GM12878 (cell line): ENCODE measurements around the gene C16orf92. TPM values are rescaled to one million over a fixed set of nuclear protein-coding genes. Genes with fewer than 3 reads are reported as not detected.

Experiments
- CREM ChIP-seq: IDR thresholded peaks from 2 replicates; pipeline ENCODE4 v1.6.1; 2014; ENCODE audit warnings: antibody characterized with exemption, low read depth
- EED ChIP-seq: sonication (generic); IDR thresholded peaks from 2 replicates; pipeline ENCODE4 v1.6.1; 2016; ENCODE audit warnings: antibody characterized with exemption, low read depth
- HDGF ChIP-seq: fragments of 450-650 bp; IDR thresholded peaks from 2 replicates; pipeline ENCODE4 v1.6.1; 2016; ENCODE audit warnings: antibody characterized with exemption
- JUNB ChIP-seq: IDR thresholded peaks from 2 replicates; pipeline ENCODE4 v1.6.1; 2016; ENCODE audit warnings: antibody characterized with exemption, mild to moderate bottlenecking
- KDM1A ChIP-seq: fragments of 200-600 bp; sonication (generic); IDR thresholded peaks from 2 replicates; pipeline ENCODE4 v1.6.1; 2016; ENCODE audit warnings: borderline replicate concordance
- LARP7 ChIP-seq: fragments of 450-650 bp; IDR thresholded peaks from 2 replicates; pipeline ENCODE4 v1.6.1; 2017; ENCODE audit warnings: mild to moderate bottlenecking
- MEF2B ChIP-seq: fragments of 450-650 bp; IDR thresholded peaks from 2 replicates; pipeline ENCODE4 v1.6.1; 2018; ENCODE audit warnings: mild to moderate bottlenecking, moderate library complexity; ENCODE audit not compliant: partially characterized antibody, poor library complexity, severe bottlenecking
- RBBP5 ChIP-seq: fragments of 200-600 bp; sonication (generic); conservative IDR thresholded peaks from 2 replicates; pipeline ENCODE4 v1.6.1; 2016
- RUNX3 ChIP-seq: IDR thresholded peaks from 2 replicates; pipeline ENCODE4 v1.6.1; 2012; ENCODE audit warnings: low read length, inconsistent platforms
- TCF3 ChIP-seq: IDR thresholded peaks from 2 replicates; pipeline ENCODE4 v1.6.1; 2012; ENCODE audit warnings: low read depth, mild to moderate bottlenecking, low read length, borderline replicate concordance; ENCODE audit not compliant: insufficient read depth
- YY1 ChIP-seq: IDR thresholded peaks from 2 replicates; pipeline ENCODE4 v1.6.1; 2011; ENCODE audit warnings: low read depth, mild to moderate bottlenecking, low read length
- polyA plus RNA-seq, 11 experiments: library from polyadenylated mRNA; depleted of rRNA in 4 of 11; unstranded in 6 of 11; stranded (reverse) in 5 of 11; fragments of >200 nt; fragmentation: Nextera tagmentation in 4 of 11; fragmentation: Illumina TruSeq in 1 of 11; extraction: Ambion mirVana in 4 of 11; extraction: Trizol in 1 of 11; gene quantifications; 1 replicate in 1 of 11; 2 replicates in 10 of 11; pipeline versions ENCODE4 v1.2.1 to v1.2.3, GENCODE V29; 2011 to 2016; ENCODE audit warnings: inconsistent platforms in 2 of 11, missing spikeins in 2 of 11, low read depth in 1 of 11
- total RNA-seq, 4 experiments: library from RNA; depleted of rRNA in 3 of 4; stranded (reverse); fragments of >200 nt in 3 of 4; fragmentation: Illumina TruSeq in 1 of 4; extraction: Trizol in 1 of 4; gene quantifications; 2 replicates each; pipeline versions ENCODE4 v1.2.1 to v1.2.3, GENCODE V29; 2013 to 2021
- TF ChIP-seq, protein P1 (sequence below): fragments of 450-650 bp; IDR thresholded peaks from 2 replicates; pipeline ENCODE4 v1.6.1; 2017; ENCODE audit warnings: mild to moderate bottlenecking

The C16orf92 gene
- total and polyA plus RNA-seq, 10 of the 15 experiments (the other 5 are each of a cell fraction or from before 2014, with no cell fraction given) = not detected

DNA sequence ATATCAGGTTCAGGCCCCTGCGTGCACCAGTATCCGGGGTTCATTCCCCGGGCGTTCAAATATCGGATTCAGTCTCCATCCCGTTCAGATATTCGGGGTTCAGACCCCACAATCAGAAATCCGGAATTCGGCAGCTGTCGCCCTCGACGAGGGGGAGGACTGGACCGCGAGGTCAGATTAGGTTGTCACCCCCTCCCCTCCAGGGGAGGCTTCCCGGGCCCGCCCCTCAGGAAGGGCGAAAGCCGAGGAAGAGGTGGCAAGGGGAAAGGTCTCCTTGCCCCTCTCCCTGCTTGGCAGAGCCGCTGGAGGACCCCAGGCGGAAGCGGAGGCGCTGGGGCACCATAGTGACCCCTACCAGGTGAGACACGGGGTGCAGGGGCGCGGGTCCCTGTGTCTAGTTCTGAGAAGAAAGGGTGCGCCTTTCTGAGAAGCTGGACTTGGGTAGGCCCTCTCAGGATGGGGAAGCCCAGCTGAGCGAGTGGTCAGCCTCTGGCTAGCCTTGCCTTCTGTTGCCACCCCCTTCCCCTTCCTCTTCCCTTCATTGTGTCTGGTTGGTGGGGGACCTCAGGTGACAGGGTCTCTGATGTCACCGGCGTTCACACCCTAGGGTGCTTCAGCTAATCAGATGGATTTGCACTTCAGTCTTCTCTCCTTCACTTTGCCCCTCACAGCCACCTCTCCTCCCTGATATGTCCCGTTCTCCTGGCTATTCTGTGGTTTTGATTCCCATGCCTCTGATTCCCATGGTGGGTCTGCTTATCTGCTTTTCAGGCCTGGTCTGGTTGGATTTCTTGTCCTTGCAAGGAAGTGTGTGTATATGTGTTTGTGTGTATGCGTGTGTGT is 48.5 kb upstream of the C16orf92 start (continued):
- TF ChIP-seq TCF3 = no peak
- no peak for TF ChIP-seq KDM1A
- TF ChIP-seq RBBP5 = no peak
- TF ChIP-seq CREM = no peak
- TF ChIP-seq EED = no peak
- TF ChIP-seq HDGF = 0 out of 2 replicates have a peak, but pooled peaks have one; percentile 29
- TF ChIP-seq MEF2B = no peak
- TF ChIP-seq YY1 = no peak
- TF ChIP-seq, protein P1, sequence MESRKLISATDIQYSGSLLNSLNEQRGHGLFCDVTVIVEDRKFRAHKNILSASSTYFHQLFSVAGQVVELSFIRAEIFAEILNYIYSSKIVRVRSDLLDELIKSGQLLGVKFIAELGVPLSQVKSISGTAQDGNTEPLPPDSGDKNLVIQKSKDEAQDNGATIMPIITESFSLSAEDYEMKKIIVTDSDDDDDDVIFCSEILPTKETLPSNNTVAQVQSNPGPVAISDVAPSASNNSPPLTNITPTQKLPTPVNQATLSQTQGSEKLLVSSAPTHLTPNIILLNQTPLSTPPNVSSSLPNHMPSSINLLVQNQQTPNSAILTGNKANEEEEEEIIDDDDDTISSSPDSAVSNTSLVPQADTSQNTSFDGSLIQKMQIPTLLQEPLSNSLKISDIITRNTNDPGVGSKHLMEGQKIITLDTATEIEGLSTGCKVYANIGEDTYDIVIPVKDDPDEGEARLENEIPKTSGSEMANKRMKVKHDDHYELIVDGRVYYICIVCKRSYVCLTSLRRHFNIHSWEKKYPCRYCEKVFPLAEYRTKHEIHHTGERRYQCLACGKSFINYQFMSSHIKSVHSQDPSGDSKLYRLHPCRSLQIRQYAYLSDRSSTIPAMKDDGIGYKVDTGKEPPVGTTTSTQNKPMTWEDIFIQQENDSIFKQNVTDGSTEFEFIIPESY = no peak
- no peak; the same call in 1 of the 2 replicates for TF ChIP-seq LARP7
- no peak for TF ChIP-seq JUNB
- TF ChIP-seq RUNX3 = 0 out of 2 replicates have a peak, but pooled peaks have one; percentile 7
